Suppressor macrophage treated with lipopolysaccharide for 4 hours (primary cell): ENCODE data around the gene PPAN.

Source experiments
- DNase-seq: peaks from one replicate; pipeline ENCODE4 v3.0.0-alpha.2; 2020

Gene PPAN, protein sequence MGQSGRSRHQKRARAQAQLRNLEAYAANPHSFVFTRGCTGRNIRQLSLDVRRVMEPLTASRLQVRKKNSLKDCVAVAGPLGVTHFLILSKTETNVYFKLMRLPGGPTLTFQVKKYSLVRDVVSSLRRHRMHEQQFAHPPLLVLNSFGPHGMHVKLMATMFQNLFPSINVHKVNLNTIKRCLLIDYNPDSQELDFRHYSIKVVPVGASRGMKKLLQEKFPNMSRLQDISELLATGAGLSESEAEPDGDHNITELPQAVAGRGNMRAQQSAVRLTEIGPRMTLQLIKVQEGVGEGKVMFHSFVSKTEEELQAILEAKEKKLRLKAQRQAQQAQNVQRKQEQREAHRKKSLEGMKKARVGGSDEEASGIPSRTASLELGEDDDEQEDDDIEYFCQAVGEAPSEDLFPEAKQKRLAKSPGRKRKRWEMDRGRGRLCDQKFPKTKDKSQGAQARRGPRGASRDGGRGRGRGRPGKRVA

DNA sequence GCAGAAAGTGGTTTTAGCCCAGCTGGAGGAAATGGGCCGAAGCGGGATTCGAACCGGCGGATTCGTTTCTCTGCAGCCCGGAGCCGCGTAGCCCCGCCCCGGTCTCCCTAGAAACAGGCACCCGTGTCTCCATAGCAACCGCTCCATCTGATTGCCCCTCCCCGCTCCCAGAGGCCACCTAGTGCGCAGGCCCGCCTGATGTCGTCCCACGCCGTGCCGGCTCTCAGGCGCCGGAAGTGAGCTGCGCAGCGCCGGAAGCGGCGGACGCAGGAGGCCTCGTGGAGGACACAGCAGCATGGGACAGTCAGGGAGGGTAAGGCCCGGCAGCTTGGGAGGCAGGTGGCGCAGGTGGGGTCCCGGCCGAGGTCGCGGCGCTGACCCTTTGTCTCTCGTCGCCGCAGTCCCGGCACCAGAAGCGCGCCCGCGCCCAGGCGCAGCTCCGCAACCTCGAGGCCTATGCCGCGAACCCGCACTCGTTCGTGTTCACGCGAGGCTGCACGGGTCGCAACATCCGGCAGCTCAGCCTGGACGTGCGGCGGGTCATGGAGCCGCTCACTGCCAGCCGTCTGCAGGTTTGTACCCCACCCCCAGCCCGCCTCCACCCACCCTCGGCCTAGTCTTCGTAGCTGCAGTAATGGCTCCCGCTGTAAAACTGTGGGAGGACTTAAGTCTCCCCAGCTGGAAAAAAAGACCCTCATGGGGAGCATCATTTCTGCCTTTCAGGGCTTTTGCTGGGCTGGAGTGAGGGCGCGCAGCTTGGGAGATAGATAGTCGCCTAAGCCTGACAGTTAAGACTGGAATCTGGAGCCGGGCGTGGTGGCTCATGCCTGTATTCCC lies at the start of gene PPAN:
PPAN (plus strand) TSS at position 263 of the 837 bp plus-strand sequence; CDS start at position 296, 33 bp downstream.
- peak; percentile 100 for DNase-seq

DNA sequence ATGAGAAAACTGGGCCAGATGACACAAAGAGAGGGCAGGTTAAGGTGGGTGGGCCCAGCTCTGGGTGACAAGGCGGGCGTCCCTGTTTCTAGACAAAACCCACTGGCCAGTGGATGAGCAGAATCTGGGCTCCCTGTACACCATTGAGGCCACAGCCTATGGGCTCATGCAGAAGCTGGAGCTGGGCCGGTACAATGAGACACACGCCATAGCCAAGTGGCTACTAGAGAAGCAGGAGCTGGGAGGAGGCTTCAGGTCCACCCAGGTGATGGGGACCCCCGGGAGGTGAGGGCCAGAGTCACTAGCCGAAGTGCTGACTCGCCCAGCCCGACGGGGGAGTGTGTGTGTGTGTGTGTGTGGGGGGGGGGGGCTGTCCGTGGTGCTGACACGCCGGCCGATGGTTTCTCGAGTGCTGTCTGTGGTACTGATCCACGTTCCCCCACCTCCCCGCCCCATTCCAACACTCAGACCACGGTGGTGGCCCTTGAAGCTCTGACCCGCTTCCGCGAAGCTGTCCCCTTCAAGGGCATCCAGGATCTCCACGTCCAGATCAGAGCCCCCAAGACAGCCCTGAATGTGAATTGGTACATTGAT lies 44.3 kb upstream of the PPAN start:
- DNase-seq: no peak

DNA sequence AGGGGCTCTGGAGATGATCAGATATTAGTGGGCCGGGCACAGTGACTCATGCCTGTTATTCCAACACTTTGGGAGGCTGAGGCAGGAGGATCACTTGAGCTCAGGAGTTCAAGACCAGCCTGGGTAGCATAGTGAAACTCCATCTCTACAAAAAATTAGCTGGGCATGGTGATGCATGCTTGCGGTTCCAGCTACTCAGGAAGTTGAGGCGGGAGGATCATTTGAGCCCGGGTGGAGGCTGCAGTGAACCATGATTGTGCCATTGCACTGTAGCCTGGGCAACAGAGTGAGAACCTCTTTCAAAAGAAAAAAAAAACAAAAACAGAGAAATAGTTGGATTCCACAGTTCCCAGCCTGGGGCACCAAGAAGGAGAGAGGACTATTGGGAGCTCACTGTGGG lies 38.0 kb upstream of the PPAN start:
- no peak for DNase-seq

DNA sequence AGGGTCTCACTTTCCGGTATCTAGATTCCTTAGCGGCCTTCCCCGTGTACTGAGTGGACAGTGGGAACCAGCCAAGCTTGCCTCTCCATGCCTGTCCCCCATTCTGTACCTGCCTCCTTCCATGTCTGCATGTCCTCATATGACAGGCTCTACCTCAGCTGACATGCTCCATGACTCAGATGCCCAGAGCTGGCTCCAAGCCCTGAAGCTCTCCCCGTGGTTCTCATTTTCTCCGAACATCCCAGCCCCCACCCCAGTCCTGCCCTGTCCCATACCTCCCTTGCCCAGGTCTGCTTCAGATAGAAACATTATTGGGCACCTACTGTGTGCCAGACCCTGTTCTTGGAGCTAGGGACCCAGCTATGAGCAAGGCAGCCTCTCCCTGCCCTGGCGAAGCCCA lies 37.1 kb upstream of the PPAN start:
- no peak for DNase-seq

DNA sequence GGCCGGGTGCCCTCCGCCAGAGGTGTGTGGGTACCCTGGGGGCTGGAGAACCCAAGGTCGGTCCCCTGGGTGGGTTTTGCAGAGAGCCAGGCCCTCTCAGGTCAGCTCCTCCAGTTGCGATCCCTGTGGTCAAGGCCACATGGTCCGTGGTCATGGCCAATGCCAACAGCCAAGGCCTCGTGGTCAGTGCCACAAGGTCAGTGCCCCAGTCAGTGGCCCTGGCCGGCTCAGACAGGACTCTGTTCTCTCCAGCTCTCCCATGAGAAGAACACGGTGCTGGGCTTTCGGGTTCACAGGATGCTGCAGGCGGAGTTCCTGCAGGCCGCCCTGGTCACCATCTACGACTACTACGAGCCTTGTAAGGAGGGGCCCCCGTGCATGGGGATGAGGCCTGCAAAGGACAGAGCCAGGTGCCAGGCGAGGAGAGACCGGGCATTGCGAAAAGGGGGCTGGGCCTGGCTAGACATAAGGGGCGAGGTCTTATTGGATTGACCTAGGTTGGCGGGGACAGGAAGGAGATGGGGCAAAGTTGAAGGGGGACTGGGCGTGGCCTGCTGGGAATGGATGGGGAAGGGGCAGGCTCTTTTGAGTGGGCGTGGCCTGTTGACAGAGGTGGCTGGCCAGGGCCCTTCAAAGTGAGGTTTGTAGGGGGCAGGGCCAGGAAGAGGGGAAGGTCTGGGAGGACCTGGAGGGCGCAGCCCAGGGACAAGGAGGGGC lies 35.3 kb upstream of the PPAN start:
- DNase-seq: no peak

DNA sequence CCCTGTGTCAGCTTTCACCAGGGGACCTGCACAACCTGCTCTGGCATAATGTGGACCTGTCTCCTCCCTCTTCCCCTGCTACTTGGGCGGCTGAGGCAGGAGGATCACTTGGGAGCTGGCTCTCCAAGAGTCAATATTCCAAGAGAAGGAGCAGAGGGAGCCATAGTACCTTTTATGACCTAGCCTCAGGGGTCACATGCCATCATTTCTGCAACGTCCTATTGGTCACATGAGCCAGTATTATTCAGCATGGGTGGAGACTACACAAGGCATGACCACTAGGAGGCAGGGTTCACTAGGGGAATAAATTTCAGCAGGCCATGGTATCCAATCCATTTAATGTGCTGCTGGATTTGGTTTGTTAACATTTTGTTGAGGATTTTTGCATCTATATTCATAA lies 32.0 kb upstream of the PPAN start:
- peak; percentile 43 for DNase-seq

DNA sequence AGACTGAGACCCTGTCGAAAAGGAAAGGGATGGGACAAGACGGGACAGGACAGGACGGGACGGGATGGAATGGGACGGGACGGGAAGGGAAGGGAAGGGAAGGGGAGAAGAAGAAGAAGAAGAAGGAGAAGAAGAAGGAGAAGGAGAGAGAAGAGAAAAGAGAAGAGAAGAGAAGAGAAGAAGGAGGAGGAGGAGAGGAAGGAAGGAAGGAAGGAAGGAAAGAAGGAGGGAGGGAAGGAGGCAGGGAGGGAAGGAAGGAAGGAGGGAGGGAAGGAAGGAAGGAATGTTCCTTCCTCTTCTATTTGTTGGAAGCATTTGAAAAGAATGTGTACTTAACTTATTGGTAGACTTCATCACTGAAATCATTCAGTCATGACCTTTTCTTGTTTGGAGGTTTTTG lies 29.6 kb upstream of the PPAN start:
- no peak for DNase-seq

DNA sequence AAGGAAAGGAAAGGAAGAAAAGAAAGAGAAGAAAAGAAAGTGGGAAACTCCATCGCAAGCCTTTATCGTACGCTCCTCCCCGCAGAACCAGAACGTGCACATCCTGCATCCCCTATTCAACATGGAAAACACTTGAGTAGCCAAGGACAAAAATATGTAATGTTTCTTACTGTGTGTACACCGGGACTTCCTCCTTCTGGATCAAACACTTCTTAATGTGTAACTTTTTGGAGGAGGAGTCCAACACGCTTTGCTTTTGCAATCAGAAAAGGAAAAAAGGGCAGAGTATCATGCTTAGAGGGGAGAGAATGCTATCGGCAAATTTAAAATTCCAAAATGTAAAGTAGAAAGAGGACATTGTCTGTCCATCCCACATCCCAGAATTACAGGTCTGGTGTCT lies 27.8 kb upstream of the PPAN start:
- DNase-seq: no peak

DNA sequence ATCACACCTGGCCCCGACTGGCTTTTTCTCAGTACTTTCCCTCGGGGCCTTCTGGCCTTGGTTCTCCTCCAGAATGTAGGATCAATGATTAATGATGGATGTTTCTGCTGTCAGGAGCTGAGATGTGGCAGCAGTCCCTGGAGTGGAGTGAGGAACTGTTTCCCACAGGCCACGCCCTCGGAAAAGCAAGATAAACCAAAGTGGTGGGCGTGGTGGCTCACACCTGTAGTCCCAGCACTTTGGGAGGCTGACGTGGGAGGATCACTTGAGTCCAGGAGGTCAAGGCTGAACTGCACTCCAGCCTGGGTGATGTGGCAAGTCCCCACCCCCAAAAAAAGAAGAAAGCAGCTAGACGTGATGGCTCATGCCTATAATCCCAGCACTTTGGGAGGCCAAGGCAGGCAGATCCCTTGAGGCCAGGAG lies 27.1 kb upstream of the PPAN start:
- no peak for DNase-seq

DNA sequence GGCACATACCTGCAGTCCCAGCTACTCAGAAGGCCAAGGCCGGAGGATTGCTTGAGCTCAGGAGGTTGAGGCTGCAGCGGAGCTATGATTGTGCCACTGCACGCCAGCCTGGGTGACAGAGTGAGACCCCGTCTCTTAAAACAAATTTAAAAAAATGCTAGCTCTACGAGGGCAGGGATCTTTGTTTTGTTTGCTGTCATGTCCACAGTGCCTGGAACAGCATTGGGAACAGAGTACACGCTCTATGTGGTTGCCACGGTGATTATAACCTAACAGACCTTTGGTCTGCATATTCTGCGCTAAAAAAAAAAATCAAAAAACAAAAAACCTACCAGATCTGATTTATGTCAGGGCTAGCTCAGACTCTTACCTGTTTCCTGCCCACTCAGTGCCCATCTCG lies 22.3 kb upstream of the PPAN start:
- no peak for DNase-seq

DNA sequence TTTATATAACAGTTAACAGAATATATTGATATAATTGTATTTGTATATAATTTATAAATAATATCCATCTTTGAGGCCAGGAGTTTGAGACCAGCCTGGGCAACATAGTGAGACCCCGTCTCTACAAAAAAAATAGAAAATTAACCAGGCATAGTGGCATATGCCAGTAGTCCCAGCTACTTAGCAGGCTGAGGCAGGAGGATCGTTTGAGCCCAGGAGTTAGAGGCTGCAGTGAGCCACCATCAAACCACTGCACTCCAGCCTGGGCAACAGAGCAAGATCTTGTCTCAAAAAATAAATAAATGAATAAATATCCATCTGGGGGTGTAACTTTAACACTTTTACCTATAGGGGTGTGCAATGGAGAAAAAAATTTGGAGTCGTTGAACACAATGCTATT lies 21.4 kb upstream of the PPAN start:
- no peak for DNase-seq

DNA sequence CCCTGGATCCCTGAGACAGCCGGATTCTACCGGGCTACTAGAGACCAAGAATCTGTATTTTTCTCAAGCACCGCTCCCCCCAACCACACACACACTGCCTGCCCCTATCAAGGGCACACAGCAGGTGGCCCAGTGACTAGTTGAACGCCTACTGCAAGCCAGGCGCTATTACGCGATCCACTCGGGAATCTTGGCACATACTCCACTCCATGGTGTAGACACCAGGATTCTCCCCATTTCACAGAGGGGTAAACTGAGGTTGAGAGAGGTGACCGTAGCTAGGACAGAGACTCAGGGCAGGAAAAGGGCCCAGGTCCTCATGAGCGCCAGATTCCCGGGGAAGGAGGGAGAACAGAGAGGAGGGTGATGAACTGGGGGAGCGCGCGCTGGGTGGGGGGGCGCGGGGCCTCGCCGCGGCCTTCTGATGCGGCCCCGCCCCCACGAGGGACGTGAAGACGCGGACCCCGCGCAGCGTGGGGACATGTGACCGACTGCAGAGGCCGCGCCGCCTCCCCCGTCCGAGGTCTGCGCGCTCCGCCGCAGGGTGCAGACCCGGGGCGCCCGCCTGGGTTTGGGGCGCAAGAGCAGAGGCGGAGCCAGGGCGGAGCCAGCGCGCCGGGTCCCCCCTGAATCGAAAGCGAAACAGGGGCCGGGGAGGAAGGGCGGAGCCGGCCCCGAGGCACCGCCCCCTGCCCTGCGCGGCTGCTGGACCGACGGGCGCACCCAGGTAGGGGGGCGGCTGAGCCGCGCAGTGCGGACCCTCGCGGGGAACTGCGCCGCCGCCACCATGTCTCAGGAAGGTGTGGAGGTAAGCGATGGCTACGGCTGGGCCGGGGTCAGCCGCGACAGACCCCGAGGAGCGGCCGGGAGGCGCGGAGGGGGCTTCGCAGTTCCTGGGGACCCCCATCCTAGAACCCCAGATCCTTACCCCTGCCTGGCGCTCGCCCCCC lies 20.2 kb upstream of the PPAN start, which contains the start of gene SHFL:
SHFL (plus strand) TSS at position 677 of the 950 bp plus-strand sequence; CDS start at position 788, 111 bp downstream.
- peak; percentile 90 for DNase-seq

DNA sequence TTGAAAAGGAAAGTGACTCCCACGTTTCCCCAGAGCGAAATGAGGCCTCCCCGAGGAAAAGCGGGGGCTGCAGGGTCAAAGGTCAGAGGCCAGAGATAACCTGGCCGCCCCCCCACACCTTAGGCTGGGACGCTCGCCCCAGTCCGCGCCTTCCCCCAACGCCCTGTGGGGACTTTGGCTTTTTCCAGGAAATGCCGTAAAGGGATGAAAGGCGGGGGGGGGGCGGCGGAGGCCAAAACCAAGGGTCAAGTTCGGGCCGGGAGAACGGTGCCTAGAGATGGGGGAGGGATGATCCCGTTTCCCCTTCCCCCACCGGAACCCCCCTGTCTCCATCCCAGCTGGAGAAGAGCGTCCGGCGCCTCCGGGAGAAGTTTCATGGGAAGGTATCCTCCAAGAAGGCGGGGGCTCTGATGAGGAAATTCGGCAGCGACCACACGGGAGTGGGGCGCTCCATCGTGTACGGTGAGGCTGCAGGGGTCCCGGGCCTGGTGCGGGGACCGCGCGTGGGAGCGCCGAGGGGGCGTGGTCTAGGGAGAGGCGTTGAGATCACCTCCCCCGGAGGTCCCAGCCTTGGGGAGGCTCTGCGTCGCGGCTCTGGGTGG lies 19.5 kb upstream of the PPAN start:
- DNase-seq: no peak

DNA sequence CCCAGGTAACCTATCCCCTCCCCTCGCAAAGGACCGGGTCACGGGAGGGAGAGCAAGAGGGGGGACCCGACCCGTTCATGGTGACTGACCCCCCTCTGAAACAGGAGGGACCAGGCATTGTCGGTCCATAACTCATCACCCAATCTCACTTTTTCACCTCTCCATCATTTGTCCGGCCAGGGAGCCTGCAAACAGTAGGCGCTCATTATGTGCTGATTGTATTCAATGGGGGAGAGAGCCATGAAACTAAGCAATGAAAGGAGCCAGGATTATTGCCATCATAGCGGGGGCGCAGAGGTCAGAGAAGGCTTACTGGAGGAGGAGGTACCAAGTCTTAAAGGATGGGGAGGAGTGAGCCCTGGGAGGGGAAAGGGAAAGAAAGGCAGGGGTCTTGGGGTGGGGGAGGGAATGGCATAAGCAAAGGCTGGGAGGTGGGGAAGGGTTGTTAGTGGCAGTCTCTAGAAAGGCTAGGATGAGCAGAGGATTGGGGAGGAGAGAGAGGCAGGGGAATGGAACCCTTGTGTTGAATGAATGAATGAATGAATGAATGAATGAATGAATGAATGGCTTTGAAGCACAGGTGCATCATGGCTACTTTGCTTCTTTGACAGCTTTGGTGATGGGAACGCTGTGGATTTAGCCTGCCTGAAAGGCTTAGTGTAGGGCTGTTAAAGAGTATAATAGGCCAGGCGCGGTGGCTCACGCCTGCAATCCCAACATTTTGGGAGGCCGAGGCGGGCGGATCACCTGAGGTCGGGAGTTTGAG lies 18.7 kb upstream of the PPAN start:
- DNase-seq: no peak

DNA sequence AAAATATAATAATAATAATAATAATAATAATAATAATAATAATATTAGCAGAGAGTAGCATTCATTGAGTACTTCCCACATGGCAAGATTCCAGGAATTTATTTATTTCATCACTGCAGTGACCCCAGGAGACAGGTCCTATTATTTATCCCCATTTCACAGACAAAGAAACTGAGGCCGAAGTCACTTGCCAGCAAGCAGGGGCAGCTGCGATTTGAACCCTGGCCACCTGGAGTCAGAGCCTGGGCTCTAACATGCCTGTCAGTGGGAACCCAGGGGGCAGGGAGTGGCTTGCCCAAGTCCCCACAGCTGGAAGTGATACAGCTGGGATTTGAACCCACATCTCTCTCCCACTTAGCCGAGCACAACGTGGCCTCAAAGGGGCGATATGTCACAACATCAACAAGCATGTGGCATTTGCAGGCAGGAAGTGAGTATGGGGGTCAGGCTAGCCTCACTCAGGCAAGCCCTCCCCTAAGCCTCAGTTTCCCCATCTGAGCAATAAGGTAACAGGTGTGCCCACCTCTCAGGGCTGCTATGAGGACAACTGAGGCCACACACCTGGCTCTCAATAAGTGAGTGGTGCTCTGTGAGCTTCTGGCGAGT lies 17.1 kb upstream of the PPAN start:
- no peak for DNase-seq

DNA sequence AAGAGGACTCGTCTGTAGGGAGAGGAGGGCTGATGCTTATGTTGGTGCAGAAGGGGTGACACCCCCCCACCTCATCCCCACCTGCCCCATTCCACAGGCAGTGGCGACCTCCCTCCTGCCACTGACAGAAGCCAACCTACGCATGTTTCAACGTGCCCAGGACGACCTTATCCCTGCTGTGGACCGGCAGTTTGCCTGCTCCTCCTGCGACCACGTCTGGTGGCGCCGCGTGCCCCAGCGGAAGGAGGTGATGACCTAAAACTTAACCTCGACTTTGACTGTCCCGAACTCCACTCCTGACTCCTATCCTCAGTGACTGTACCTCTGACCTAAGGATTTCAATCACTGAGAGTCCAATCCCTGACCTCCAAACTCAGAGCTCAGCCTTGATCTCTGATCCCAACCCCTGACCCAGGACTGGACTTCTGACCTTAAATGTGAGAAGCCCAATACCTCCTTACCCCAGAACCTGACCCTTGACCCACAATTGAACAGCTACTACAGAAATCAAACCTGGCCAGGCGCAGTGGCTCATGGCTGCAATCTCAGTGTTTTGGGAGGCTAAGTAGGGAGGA lies 16.3 kb upstream of the PPAN start:
- no peak for DNase-seq

DNA sequence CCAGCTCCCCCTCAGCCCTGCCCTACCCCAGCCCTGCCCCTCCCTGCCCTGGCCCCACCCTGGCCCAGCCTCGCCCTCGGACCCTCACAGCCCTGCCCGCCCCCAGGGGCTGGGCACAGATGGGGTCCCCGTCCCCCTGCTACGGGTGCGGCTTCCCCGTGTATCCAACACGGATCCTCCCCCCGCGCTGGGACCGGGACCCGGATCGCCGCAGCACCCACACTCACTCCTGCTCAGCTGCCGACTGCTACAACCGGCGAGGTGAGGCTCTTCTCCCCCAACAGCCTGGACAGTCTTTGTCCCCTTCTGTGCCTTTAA lies 14.8 kb upstream of the PPAN start:
- no peak for DNase-seq

DNA sequence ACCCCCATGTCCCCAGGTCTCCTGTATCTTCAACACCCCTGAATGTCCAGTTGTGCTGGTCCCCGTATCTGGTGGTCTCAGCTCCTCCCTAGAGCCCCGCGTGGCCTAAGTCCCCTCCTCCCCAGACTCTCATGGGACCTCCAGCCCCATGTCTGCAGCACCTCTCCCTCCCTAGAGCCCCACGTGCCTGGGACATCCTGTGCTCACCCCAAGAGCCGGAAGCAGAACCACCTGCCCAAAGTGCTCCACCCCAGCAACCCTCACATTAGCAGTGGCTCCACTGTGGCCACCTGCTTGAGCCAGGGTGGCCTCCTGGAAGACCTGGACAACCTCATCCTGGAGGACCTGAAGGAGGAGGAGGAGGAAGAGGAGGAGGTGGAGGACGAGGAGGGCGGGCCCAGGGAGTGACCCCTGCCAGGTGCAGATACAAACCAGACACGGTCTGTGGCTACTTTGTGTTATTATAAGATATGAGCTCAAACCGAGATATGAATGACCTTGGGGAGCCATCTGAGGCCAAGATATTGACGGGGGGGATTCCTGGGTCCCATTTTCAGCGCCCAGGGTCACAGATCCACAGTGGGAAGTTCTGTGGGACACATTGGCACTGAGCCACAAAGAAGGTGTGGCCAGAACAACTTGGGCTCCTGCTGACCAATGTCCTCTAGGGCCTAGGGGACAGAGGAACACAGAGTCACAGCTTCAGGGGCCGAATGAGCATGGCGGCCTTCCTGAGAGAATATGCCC lies 14.1 kb upstream of the PPAN start:
- no peak for DNase-seq
